Measurements from ENCODE around the gene PTAFR.

GRCh38 chr1:28197682-28198415 is 21.4 kb upstream of the PTAFR start:
- no peak for TF ChIP-seq CTCF (IDR thresholded peaks at IDR 0.05)
- TF ChIP-seq POLR2A (IDR thresholded peaks at IDR 0.05), result no peak
